Measurements from ENCODE around the gene CCDC175. TPM values are rescaled to one million over a fixed set of nuclear protein-coding genes. Genes with fewer than 3 reads are reported as not detected.

The CCDC175 gene
- total RNA-seq, 4 donors from 2014 or later = 0.41 TPM; not detected in 3

GRCh38 chr14:59520224-59520623 lies 56.4 kb downstream of the CCDC175 start:
- TF ChIP-seq POLR2A (IDR thresholded peaks at IDR 0.05) = no peak
- no peak for TF ChIP-seq CTCF (IDR thresholded peaks at IDR 0.05)
- Histone ChIP-seq H3K4me3 (no peak overlapping the region), H3K4me1 (no peaks in the 10 kb centered on the region), H3K27ac (no peak overlapping the region), H3K36me3 (no peaks in the 10 kb centered on the region), H3K9me3 (no peaks in the 10 kb centered on the region), H3K27me3 (no peaks in the 10 kb centered on the region)
- DNase-seq = no peak
- intact Hi-C loops (cut with DNase I; ENCODE audit: low total_unique reads) = no loop called here

- H3K4me3 ChIP-seq = no peak overlapping the region
- DNase-seq = no peak
- H3K4me1 ChIP-seq = no peaks in the 10 kb centered on the region
- intact Hi-C loops (cut with DNase I; ENCODE audit: low total_unique reads) = no loop called here
- TF ChIP-seq CTCF (IDR thresholded peaks at IDR 0.05) (no peak), POLR2A (IDR thresholded peaks at IDR 0.05) (no peak)
- H3K27ac ChIP-seq = no peak overlapping the region
- H3K27me3 ChIP-seq = no peaks in the 10 kb centered on the region
- no peaks in the 10 kb centered on the region for H3K9me3 ChIP-seq
- no peaks in the 10 kb centered on the region for H3K36me3 ChIP-seq
Measured at GRCh38 chr14:59511916-59512575, 64.6 kb downstream of the CCDC175 start.

- no peaks in the 10 kb centered on the region for H3K4me1 ChIP-seq
- intact Hi-C loops (cut with DNase I; ENCODE audit: low total_unique reads) = no loop called here
- TF ChIP-seq POLR2A (IDR thresholded peaks at IDR 0.05) = no peak
- no peak for TF ChIP-seq CTCF (IDR thresholded peaks at IDR 0.05)
- no peaks in the 10 kb centered on the region for H3K9me3 ChIP-seq
- no peaks in the 10 kb centered on the region for H3K36me3 ChIP-seq
- DNase-seq = no peak
- H3K27me3 ChIP-seq = no peaks in the 10 kb centered on the region
- no peak overlapping the region for H3K27ac ChIP-seq
- H3K4me3 ChIP-seq = no peak overlapping the region
Measured at GRCh38 chr14:59510966-59511365, 65.6 kb downstream of the CCDC175 start.

GRCh38 chr14:59510001-59510400 lies 66.6 kb downstream of the CCDC175 start:
- no peaks in the 10 kb centered on the region for H3K4me1 ChIP-seq
- intact Hi-C loops (cut with DNase I; ENCODE audit: low total_unique reads) = no loop called here
- H3K9me3 ChIP-seq = no peaks in the 10 kb centered on the region
- H3K36me3 ChIP-seq = peaks cover 0 to 4% of the 10 kb centered on the region in 2 donors
- no peak for DNase-seq
- no peak overlapping the region for H3K4me3 ChIP-seq
- TF ChIP-seq POLR2A (IDR thresholded peaks at IDR 0.05) (no peak), CTCF (IDR thresholded peaks at IDR 0.05) (no peak)
- H3K27ac ChIP-seq = no peak overlapping the region
- no peaks in the 10 kb centered on the region for H3K27me3 ChIP-seq

GRCh38 chr14:59509101-59509500 lies 67.5 kb downstream of the CCDC175 start:
- H3K9me3 ChIP-seq = no peaks in the 10 kb centered on the region
- intact Hi-C loops (cut with DNase I; ENCODE audit: low total_unique reads) = no loop called here
- peaks cover 0 to 4% of the 10 kb centered on the region in 2 donors for H3K36me3 ChIP-seq
- no peak overlapping the region for H3K27ac ChIP-seq
- no peak overlapping the region for H3K4me3 ChIP-seq
- H3K27me3 ChIP-seq = no peaks in the 10 kb centered on the region
- no peaks in the 10 kb centered on the region for H3K4me1 ChIP-seq
- no peak for TF ChIP-seq POLR2A (IDR thresholded peaks at IDR 0.05)
- no peak for TF ChIP-seq CTCF (IDR thresholded peaks at IDR 0.05)
- DNase-seq = no peak

Measured in uterus (tissue), 4 donors.